Stomach (tissue), 9 donors: ENCODE results near the gene H3-3A. TPM values are rescaled to one million over a fixed set of nuclear protein-coding genes. Genes with fewer than 3 reads are reported as not detected.

Experiments
- DNase-seq, 2 donors: peaks; one replicate each; pipeline versions ENCODE4 v3.0.0 to v3.0.0-alpha.2; 2013 to 2019
- H3K27ac ChIP-seq, 5 donors: fragments of 200-600 bp in 4 of 5; sonication (generic) in 4 of 5; one replicate each; pipeline ENCODE4 v1.5.1; 2013 to 2019; ENCODE audit warnings: mild to moderate bottlenecking in 1 of 5, moderate library complexity in 1 of 5
- H3K27me3 ChIP-seq, 3 donors: fragments of 200-600 bp; sonication (generic); one replicate each; pipeline ENCODE4 v1.5.1; 2017 to 2019; ENCODE audit warnings: mixed run types in 1 of 3
- H3K36me3 ChIP-seq, 4 donors: fragments of 200-600 bp; sonication (generic); 1 replicate in 3 of 4; 2 replicates in 1 of 4; pipeline ENCODE4 v1.5.1; 2016 to 2019
- H3K4me1 ChIP-seq, 4 donors: fragments of 200-600 bp; sonication (generic); one replicate each; pipeline ENCODE4 v1.5.1; 2016 to 2019
- H3K4me3 ChIP-seq, 4 donors: fragments of 200-600 bp; sonication (generic) in 3 of 4; one replicate each; pipeline ENCODE4 v1.5.1; 2016 to 2019; ENCODE audit warnings: mild to moderate bottlenecking in 1 of 4
- H3K9me3 ChIP-seq, 4 donors: fragments of 200-600 bp; sonication (generic); one replicate each; pipeline ENCODE4 v1.5.1; 2016 to 2019
- EP300 ChIP-seq: sonication (generic); formaldehyde crosslinking; IDR thresholded peaks from one replicate; pipeline ENCODE4 v1.6.1; 2017; ENCODE audit warnings: antibody characterized with exemption
- POLR2A ChIP-seq, 4 donors: fragments of 450-650 bp; IDR thresholded peaks; one replicate each; pipeline ENCODE4 v1.6.1; 2016; ENCODE audit warnings: antibody characterized with exemption in 4 of 4, control low read depth in 2 of 4, mild to moderate bottlenecking in 1 of 4, moderate library complexity in 1 of 4
- POLR2AphosphoS5 ChIP-seq, 3 donors: sonication (generic); formaldehyde crosslinking; IDR thresholded peaks; one replicate each; pipeline ENCODE4 v1.6.1; 2016; ENCODE audit warnings: antibody characterized with exemption in 3 of 3
- WGBS, 5 donors: extraction: QIAGEN DNeasy Blood & Tissue Kit in 3 of 5; methylation state at CpG; one replicate each; pipeline versions ENCODE4 v1.1.5 to v1.1.7; 2013 to 2018; 5-methylcytosine and 5-hydroxymethylcytosine counted together
- intact Hi-C: fragments of 100-400 bp; cut with DNase I; formaldehyde crosslinking; loops from one replicate; pipeline ENCODE4 v1.15.1; 2023; ENCODE audit warnings: low total_unique reads
- polyA plus RNA-seq, 3 donors: library from polyadenylated mRNA; stranded (reverse); fragments of 200-250 nt; gene quantifications; one replicate each; pipeline ENCODE4 v1.2.3, GENCODE V29; 2013
- total RNA-seq, 5 donors: library from RNA; depleted of rRNA; stranded (reverse); fragments of >200 nt; gene quantifications; one replicate each; pipeline versions ENCODE4 v1.1.0 to v1.2.3, GENCODE V29; 2014 to 2016
- TF ChIP-seq, protein P1 (sequence below), 7 experiments: fragments of 450-650 bp in 4 of 7; fragments of 200-600 bp in 3 of 7; sonication (generic) in 3 of 7; IDR thresholded peaks; one replicate each; pipeline ENCODE4 v1.5.1; 2016 to 2019; ENCODE audit warnings: antibody characterized with exemption in 7 of 7, control low read depth in 2 of 7, mild to moderate bottlenecking in 1 of 7
- donor health status: healthy with polysubstance abuse.
- donor health status: Bipolar disorder and iron deficiency.
- donor health status: healthy.

Gene H3-3A
- total and polyA plus RNA-seq, 8 donors: 30.7 to 995 (median 413) TPM

DNA sequence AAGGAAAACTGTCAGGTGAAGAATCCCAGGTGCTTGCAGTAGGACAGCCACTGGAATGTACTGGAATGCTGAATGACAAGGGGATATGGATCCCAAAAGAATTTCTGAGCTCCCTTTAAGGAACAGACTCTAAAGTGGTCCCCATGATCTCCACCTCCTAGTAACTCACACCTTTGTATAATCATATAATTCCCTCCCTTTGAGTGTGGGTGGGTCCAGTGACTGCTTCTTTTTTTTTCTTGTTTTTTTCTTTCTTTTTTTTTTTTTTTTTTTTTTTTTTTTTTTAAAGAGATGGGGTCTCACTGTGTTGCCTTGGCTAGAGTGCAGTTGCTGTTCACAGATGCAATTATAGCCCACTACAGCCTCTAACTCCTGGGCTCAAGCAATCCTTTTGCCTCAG lies 28.5 kb upstream of the H3-3A start:
- intact Hi-C loops: no loop called here

DNA sequence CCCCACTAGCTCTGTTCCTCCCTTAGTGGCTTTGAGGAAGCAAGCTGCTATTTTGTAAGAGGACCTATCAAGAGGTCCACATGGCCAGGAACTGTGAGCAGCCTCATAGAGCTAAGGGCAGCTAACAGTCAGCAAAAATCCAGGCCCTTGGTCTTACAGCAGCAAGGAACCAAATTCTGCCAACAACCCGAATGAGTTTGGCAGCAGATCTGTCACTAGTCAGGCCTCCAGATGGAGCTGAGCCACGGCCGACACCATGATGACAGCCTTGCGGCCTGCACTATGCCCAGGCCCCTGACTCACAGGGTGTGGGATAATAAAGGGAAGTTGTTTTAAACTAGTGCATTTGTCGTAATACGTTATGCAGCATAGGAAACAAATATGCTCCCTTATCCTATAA lies 28.0 kb upstream of the H3-3A start:
- WGBS, 5 donors: 44 to 54% (median 48%) methylated on average over 6 of the region's 6 CpGs
- Histone ChIP-seq H3K27me3 (no peaks in the 10 kb centered on the region), H3K27ac (peak overlapping the region in 4 of 5 donors; percentile 54 to 77 (median 58)), H3K9me3 (no peaks in the 10 kb centered on the region), H3K4me1 (peaks cover 0 to 6% (median 4%) of the 10 kb centered on the region in 4 donors), H3K36me3 (no peaks in the 10 kb centered on the region), H3K4me3 (no peak overlapping the region)
- intact Hi-C loops: no loop called here
- DNase-seq: peak; percentile 68 to 74
- TF ChIP-seq EP300: no peak
- TF ChIP-seq POLR2A (IDR thresholded peaks at IDR 0.05): no peak
- peak in 2 of 3 donors; percentile 55 to 73 for TF ChIP-seq POLR2AphosphoS5 (IDR thresholded peaks at IDR 0.05)

More for the DNA sequence above, 28.5 kb upstream of the H3-3A start:
- no peaks in the 10 kb centered on the region for H3K27me3 ChIP-seq
- no peak overlapping the region for H3K4me3 ChIP-seq
- peak overlapping the region in 4 of 5 donors; percentile 25 to 77 (median 58) for H3K27ac ChIP-seq
- no peak for DNase-seq
- TF ChIP-seq, protein P1, sequence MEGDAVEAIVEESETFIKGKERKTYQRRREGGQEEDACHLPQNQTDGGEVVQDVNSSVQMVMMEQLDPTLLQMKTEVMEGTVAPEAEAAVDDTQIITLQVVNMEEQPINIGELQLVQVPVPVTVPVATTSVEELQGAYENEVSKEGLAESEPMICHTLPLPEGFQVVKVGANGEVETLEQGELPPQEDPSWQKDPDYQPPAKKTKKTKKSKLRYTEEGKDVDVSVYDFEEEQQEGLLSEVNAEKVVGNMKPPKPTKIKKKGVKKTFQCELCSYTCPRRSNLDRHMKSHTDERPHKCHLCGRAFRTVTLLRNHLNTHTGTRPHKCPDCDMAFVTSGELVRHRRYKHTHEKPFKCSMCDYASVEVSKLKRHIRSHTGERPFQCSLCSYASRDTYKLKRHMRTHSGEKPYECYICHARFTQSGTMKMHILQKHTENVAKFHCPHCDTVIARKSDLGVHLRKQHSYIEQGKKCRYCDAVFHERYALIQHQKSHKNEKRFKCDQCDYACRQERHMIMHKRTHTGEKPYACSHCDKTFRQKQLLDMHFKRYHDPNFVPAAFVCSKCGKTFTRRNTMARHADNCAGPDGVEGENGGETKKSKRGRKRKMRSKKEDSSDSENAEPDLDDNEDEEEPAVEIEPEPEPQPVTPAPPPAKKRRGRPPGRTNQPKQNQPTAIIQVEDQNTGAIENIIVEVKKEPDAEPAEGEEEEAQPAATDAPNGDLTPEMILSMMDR (IDR thresholded peaks at IDR 0.05): no peak
- no peak for TF ChIP-seq EP300
- no peak for TF ChIP-seq POLR2A (IDR thresholded peaks at IDR 0.05)
- no peak for TF ChIP-seq POLR2AphosphoS5 (IDR thresholded peaks at IDR 0.05)
- no peaks in the 10 kb centered on the region for H3K9me3 ChIP-seq
- H3K4me1 ChIP-seq: peaks cover 0 to 7% (median 5%) of the 10 kb centered on the region in 4 donors
- no peaks in the 10 kb centered on the region for H3K36me3 ChIP-seq

DNA sequence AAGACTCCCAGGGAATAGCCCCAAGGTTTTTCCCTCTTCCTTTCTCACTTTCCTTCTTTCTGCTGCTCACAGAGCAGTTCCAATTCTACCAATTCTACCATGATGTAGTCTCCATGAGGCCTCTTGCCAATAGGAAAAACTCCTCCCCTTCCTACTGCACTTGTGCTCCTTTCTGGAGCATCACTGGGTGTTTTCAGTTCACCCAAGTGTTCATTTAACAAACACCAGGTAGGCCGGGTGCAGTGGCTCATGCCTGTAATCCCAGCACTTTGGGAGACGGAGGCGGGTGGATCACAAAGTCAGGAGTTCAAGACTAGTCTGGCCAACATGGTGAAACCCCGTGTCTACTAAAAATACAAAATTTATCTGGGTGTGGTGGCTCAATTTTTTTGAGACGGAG lies 26.6 kb upstream of the H3-3A start:
- Histone ChIP-seq H3K9me3 (no peaks in the 10 kb centered on the region), H3K27ac (peak overlapping the region in 2 of 5 donors; percentile 61 to 77), H3K4me1 (peaks cover 0 to 6% (median 2%) of the 10 kb centered on the region in 4 donors), H3K36me3 (no peaks in the 10 kb centered on the region), H3K27me3 (no peaks in the 10 kb centered on the region), H3K4me3 (no peak overlapping the region)
- DNase-seq: no peak
- intact Hi-C loops: no loop called here
- whole genome bisulfite sequencing, 5 donors: 94 to 100% (median 95%) methylated on average over 5 of the region's 5 CpGs
- no peak for TF ChIP-seq EP300
- TF ChIP-seq, protein P1 (IDR thresholded peaks at IDR 0.05): no peak
- no peak for TF ChIP-seq POLR2A (IDR thresholded peaks at IDR 0.05)
- TF ChIP-seq POLR2AphosphoS5 (IDR thresholded peaks at IDR 0.05): no peak

DNA sequence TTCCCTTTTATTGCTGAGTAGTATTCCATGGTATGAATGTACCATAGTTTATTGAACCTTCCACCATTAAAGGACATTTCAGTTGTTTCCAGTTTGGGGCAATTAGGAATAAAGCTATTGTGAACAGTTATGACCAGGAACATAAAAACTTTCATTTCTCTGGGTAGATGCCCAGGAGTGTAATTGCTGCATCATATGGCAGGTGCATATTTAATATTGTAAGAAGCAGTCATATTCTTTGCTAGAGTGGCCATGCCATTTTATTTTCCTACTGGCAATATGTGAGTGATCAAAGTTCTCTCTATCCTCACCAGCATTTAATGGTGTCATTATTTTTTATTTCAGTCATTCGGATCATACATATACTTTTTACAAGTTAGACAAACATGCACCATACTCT lies 23.9 kb upstream of the H3-3A start:
- no peak for TF ChIP-seq EP300
- TF ChIP-seq, protein P1 (IDR thresholded peaks at IDR 0.05): no peak
- TF ChIP-seq POLR2AphosphoS5 (IDR thresholded peaks at IDR 0.05): no peak
- TF ChIP-seq POLR2A (IDR thresholded peaks at IDR 0.05): no peak
- no peak overlapping the region for H3K27ac ChIP-seq
- no peak for DNase-seq
- H3K27me3 ChIP-seq: no peaks in the 10 kb centered on the region
- no peaks in the 10 kb centered on the region for H3K36me3 ChIP-seq
- intact Hi-C loops: no loop called here
- WGBS, 5 donors: 71 to 100% (median 96%) methylated on average over 1 of the region's 1 CpG
- no peaks in the 10 kb centered on the region for H3K9me3 ChIP-seq
- H3K4me1 ChIP-seq: peaks cover 0 to 6% (median 2%) of the 10 kb centered on the region in 4 donors
- H3K4me3 ChIP-seq: no peak overlapping the region

DNA sequence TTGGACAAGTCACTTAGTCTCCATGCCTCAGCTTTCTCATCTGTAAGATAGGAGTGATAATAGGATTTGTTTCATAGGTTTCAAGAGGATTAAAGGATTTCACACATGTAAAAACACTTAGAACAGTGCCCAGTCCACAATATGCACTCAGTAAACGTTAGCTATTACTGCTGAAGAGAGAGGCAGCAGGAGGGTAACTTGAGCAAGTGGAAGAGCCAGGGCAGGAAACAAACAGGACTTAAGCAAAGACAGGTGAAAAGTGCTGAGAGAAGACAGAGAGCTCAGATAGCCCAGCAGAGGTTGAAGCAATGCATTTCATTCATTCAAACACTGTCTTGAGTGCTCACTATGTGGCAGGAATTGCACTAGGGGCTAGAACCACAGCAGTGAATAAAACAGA lies 21.1 kb upstream of the H3-3A start:
- WGBS, 5 donors: 21 to 42% (median 26%) methylated on average over 1 of the region's 1 CpG
- intact Hi-C loops: no loop called here
- no peaks in the 10 kb centered on the region for H3K36me3 ChIP-seq
- no peak for DNase-seq
- TF ChIP-seq, protein P1 (IDR thresholded peaks at IDR 0.05): no peak
- TF ChIP-seq POLR2AphosphoS5 (IDR thresholded peaks at IDR 0.05) (no peak), EP300 (no peak), POLR2A (IDR thresholded peaks at IDR 0.05) (no peak)
- no peaks in the 10 kb centered on the region for H3K9me3 ChIP-seq
- no peaks in the 10 kb centered on the region for H3K27me3 ChIP-seq
- no peak overlapping the region for H3K4me3 ChIP-seq
- no peaks in the 10 kb centered on the region for H3K4me1 ChIP-seq
- H3K27ac ChIP-seq: no peak overlapping the region
